ENCODE measurements around the gene KRTAP10-1. TPM values are rescaled to one million over a fixed set of nuclear protein-coding genes. Genes with fewer than 3 reads are reported as not detected.

The KRTAP10-1 gene
- total RNA-seq, 1 experiment from 2014 or later: not detected

GRCh38 chr21:44502171-44502958, 37.6 kb downstream of the KRTAP10-1 start:
- CTCF ChIA-PET: no interaction called here
- H3K27me3 ChIP-seq (ENCODE audit: control insufficient read depth, insufficient read depth, low read length): no peaks in the 10 kb centered on the region
- DNase-seq (ENCODE audit: low read depth, low spot score) (no peak), ATAC-seq (no peak)
- BruUV-seq (replicated peaks): no TSS peak
- TF ChIP-seq SIN3A (IDR thresholded peaks at IDR 0.05; ENCODE audit: borderline replicate concordance, insufficient read depth, low read depth, low read length): no peak
- no peak for TF ChIP-seq TCF7L2 (IDR thresholded peaks at IDR 0.05; ENCODE audit: low read depth, low read length)
- TF ChIP-seq, protein P1, sequence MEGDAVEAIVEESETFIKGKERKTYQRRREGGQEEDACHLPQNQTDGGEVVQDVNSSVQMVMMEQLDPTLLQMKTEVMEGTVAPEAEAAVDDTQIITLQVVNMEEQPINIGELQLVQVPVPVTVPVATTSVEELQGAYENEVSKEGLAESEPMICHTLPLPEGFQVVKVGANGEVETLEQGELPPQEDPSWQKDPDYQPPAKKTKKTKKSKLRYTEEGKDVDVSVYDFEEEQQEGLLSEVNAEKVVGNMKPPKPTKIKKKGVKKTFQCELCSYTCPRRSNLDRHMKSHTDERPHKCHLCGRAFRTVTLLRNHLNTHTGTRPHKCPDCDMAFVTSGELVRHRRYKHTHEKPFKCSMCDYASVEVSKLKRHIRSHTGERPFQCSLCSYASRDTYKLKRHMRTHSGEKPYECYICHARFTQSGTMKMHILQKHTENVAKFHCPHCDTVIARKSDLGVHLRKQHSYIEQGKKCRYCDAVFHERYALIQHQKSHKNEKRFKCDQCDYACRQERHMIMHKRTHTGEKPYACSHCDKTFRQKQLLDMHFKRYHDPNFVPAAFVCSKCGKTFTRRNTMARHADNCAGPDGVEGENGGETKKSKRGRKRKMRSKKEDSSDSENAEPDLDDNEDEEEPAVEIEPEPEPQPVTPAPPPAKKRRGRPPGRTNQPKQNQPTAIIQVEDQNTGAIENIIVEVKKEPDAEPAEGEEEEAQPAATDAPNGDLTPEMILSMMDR (IDR thresholded peaks at IDR 0.05): no peak
- no peak for TF ChIP-seq POLR2AphosphoS5 (IDR thresholded peaks at IDR 0.05; ENCODE audit: low read depth, low read length)
- TF ChIP-seq REST (IDR thresholded peaks at IDR 0.05; ENCODE audit: insufficient read depth in 1 of 2, low read depth in 2 of 2, low read length in 1 of 2): no peak
- no peak overlapping the region for H3K4me3 ChIP-seq (ENCODE audit: low read depth in 2 of 2, low read length in 2 of 2)
- intact Hi-C loops (cut with micrococcal nuclease; ENCODE audit: unreplicated experiment) (no loop called here), in situ Hi-C loops (cut with HindIII; ENCODE audit: low pct_unique_long_range_greater_than_20kb, low sequenced_read_pairs) (no loop called here)
- no peak overlapping the region for H3K27ac ChIP-seq (ENCODE audit: low read length)
- H3K36me3 ChIP-seq (ENCODE audit: control insufficient read depth, insufficient read depth, low read length): no peaks in the 10 kb centered on the region
- H3K9me3 ChIP-seq (ENCODE audit: control insufficient read depth, insufficient read depth, low read depth, low read length): no peaks in the 10 kb centered on the region
- H3K4me1 ChIP-seq (ENCODE audit: control insufficient read depth, insufficient read depth, low read length): no peaks in the 10 kb centered on the region
- POLR2A ChIA-PET: no interaction called here

DNA sequence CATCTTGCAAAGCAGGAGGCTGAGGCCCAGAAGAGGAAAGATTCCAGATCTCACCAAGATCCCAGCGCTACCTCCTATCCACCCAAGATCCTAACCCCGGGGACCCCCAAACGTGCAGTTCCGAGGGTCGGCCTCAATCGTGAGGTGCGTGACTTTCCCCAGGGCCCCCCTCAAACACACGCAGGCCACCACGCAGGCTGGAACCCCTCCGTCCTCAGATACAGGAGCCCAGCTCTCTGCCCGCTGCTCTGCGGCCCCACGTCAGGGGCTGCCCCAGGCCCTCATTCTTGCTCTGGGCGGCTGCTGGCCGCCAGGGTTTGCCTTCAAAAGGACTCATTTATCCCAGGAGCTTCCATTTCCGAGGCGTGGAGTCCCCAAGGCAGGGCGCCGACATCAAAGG, 39.9 kb downstream of the KRTAP10-1 start:
- H3K36me3 ChIP-seq (ENCODE audit: control insufficient read depth, insufficient read depth, low read length): no peaks in the 10 kb centered on the region
- no peak overlapping the region for H3K4me3 ChIP-seq (ENCODE audit: low read depth in 2 of 2, low read length in 2 of 2)
- TF ChIP-seq TCF7L2 (IDR thresholded peaks at IDR 0.05; ENCODE audit: low read depth, low read length) (no peak), REST (IDR thresholded peaks at IDR 0.05; ENCODE audit: insufficient read depth in 1 of 2, low read depth in 2 of 2, low read length in 1 of 2) (no peak), POLR2AphosphoS5 (IDR thresholded peaks at IDR 0.05; ENCODE audit: low read depth, low read length) (no peak), SIN3A (IDR thresholded peaks at IDR 0.05; ENCODE audit: borderline replicate concordance, insufficient read depth, low read depth, low read length) (no peak)
- TF ChIP-seq, protein P1 (IDR thresholded peaks at IDR 0.05): no peak
- H3K27me3 ChIP-seq (ENCODE audit: control insufficient read depth, insufficient read depth, low read length): no peaks in the 10 kb centered on the region
- BruUV-seq (replicated peaks): no TSS peak
- POLR2A ChIA-PET: no interaction called here
- no peaks in the 10 kb centered on the region for H3K9me3 ChIP-seq (ENCODE audit: control insufficient read depth, insufficient read depth, low read depth, low read length)
- H3K4me1 ChIP-seq (ENCODE audit: control insufficient read depth, insufficient read depth, low read length): no peaks in the 10 kb centered on the region
- CTCF ChIA-PET: no interaction called here
- DNase-seq (ENCODE audit: low read depth, low spot score) (no peak), ATAC-seq (no peak)
- intact Hi-C loops (cut with micrococcal nuclease; ENCODE audit: unreplicated experiment): no loop called here
- in situ Hi-C loops (cut with HindIII; ENCODE audit: low pct_unique_long_range_greater_than_20kb, low sequenced_read_pairs): no loop called here
- H3K27ac ChIP-seq (ENCODE audit: low read length): no peak overlapping the region
